Measurements from ENCODE around the gene CDC42EP1.
A peak's percentile ranks its signal among the peaks of the same experiment; 100 is the strongest.
"Not testable (repeated sequence)": the region's sequence is repeated elsewhere in the genome, so short reads cannot be mapped to it uniquely, and the experiment has no call there.

CDC42EP1 gene

GRCh38 chr22:37569921-37570660 is 9.8 kb downstream of the CDC42EP1 start:
- H3K4me3 ChIP-seq (ENCODE audit: low read depth, low read length) = no peak overlapping the region
- DNase-seq (ENCODE audit: low read depth) = no peak

- DNase-seq (ENCODE audit: low read depth) = no peak
- H3K4me3 ChIP-seq (ENCODE audit: low read depth, low read length) = no peak overlapping the region
These were observed 10.3 kb downstream of the CDC42EP1 start for GRCh38 chr22:37570661-37570976.

- no peak for DNase-seq (ENCODE audit: low read depth)
- H3K4me3 ChIP-seq (ENCODE audit: low read depth, low read length) = no peak overlapping the region
These were observed 11.1 kb downstream of the CDC42EP1 start for GRCh38 chr22:37571258-37571991.

- no peak for DNase-seq (ENCODE audit: low read depth)
- no peak overlapping the region for H3K4me3 ChIP-seq (ENCODE audit: low read depth, low read length)
These were observed 11.7 kb downstream of the CDC42EP1 start for GRCh38 chr22:37571992-37572373.

- no peak for DNase-seq (ENCODE audit: low read depth)
- no peak overlapping the region for H3K4me3 ChIP-seq (ENCODE audit: low read depth, low read length)
These were observed 15.3 kb downstream of the CDC42EP1 start for GRCh38 chr22:37575490-37576003.

GRCh38 chr22:37578002-37578401 is 17.7 kb downstream of the CDC42EP1 start:
- no peak for DNase-seq (ENCODE audit: low read depth)
- no peak overlapping the region for H3K4me3 ChIP-seq (ENCODE audit: low read depth, low read length)

GRCh38 chr22:37581504-37581903 is 21.2 kb downstream of the CDC42EP1 start:
- DNase-seq (ENCODE audit: low read depth) = no peak
- no peak overlapping the region for H3K4me3 ChIP-seq (ENCODE audit: low read depth, low read length)

- H3K4me3 ChIP-seq (ENCODE audit: low read depth, low read length) = no peak overlapping the region
- DNase-seq (ENCODE audit: low read depth) = no peak
These were observed 22.2 kb downstream of the CDC42EP1 start for GRCh38 chr22:37582526-37582925.

GRCh38 chr22:37588546-37589215 is 28.4 kb downstream of the CDC42EP1 start:
- no peak for DNase-seq (ENCODE audit: low read depth)
- no peak overlapping the region for H3K4me3 ChIP-seq (ENCODE audit: low read depth, low read length)

- DNase-seq (ENCODE audit: low read depth) = no peak
- no peak overlapping the region for H3K4me3 ChIP-seq (ENCODE audit: low read depth, low read length)
These were observed 29.4 kb downstream of the CDC42EP1 start for GRCh38 chr22:37589636-37590035.

- not testable (repeated sequence) for DNase-seq (ENCODE audit: low read depth)
These were observed 30.8 kb downstream of the CDC42EP1 start for GRCh38 chr22:37591081-37591480.

GRCh38 chr22:37591823-37592404 is 31.6 kb downstream of the CDC42EP1 start:
- peak overlapping the region; percentile 27 for H3K4me3 ChIP-seq (ENCODE audit: low read depth, low read length)
- no peak for DNase-seq (ENCODE audit: low read depth)

More at GRCh38 chr22:37591081-37591480, 30.8 kb downstream of the CDC42EP1 start:
- not testable (repeated sequence) for H3K4me3 ChIP-seq (ENCODE audit: low read depth, low read length)

GRCh38 chr22:37594237-37594636 is 34.0 kb downstream of the CDC42EP1 start:
- no peak for DNase-seq (ENCODE audit: low read depth)
- no peak overlapping the region for H3K4me3 ChIP-seq (ENCODE audit: low read depth, low read length)

GRCh38 chr22:37599153-37599552 is 38.9 kb downstream of the CDC42EP1 start:
- no peak for DNase-seq (ENCODE audit: low read depth)
- H3K4me3 ChIP-seq (ENCODE audit: low read depth, low read length) = no peak overlapping the region

- no peak for DNase-seq (ENCODE audit: low read depth)
- H3K4me3 ChIP-seq (ENCODE audit: low read depth, low read length) = no peak overlapping the region
These were observed 40.9 kb downstream of the CDC42EP1 start for GRCh38 chr22:37601203-37601539.

GRCh38 chr22:37601540-37602442 is 41.5 kb downstream of the CDC42EP1 start:
- no peak for DNase-seq (ENCODE audit: low read depth)
- H3K4me3 ChIP-seq (ENCODE audit: low read depth, low read length) = no peak overlapping the region

- DNase-seq (ENCODE audit: low read depth); H3K4me3 ChIP-seq (ENCODE audit: low read depth, low read length): not testable (repeated sequence)
These were observed 42.4 kb downstream of the CDC42EP1 start for GRCh38 chr22:37602546-37603277.

GRCh38 chr22:37604074-37604473 is 43.8 kb downstream of the CDC42EP1 start:
- no peak for DNase-seq (ENCODE audit: low read depth)
- H3K4me3 ChIP-seq (ENCODE audit: low read depth, low read length) = no peak overlapping the region

Measured in skeletal muscle cell (primary cell).